ENCODE data around the gene OGFR. TPM values are rescaled to one million over a fixed set of nuclear protein-coding genes. Genes with fewer than 3 reads are reported as not detected.

OGFR gene
- total RNA-seq, 1 experiment from 2014 or later: 31.0 TPM

DNA sequence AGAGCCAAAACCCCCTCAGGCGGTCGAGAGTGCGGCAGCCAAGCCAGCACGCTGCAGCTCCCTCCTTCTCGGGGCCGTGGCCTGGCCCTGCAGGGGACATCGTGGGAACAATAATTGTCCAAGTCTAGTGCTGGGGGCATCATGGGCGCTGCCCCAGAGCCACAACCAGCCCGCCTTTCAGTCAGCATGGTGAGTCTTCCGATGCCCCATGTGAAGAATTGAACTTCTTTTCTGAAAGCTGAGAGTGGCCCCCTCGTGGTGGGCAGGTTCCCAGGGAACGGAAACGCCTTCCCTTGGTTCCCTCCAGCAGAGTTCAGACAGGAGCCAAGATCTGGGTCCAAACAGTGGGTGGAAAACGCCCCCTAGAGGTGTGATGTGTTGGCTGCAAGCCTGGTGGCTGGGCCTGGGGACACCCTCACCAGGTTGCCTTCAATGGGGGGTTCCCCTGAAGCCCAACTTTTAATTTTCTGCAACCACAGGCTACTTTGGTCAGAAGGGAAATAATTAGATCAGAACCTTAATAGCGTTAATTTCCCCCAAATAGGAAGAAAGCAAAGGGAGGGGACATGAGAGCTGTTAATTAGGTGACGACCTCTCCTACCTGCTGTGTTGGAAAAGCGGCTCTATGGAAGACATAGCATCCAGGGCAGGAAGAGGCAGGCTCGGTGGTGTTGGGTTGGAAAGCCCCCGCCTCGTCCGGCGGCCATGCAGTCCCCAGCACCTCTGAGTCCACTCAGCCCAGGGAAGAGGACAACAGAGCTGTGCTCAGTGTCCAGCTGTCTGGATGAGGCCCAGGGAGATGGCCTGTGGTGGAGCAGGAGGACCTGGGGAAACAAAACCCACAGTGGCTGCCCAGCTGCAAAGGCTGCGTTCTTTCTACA is 13.1 kb upstream of the OGFR start:
- Mint-ChIP-seq H3K36me3 (ENCODE audit: insufficient read depth, unreplicated experiment) (peaks cover 5% of the 10 kb centered on the region), H3K27ac (ENCODE audit: low read depth, unreplicated experiment) (no peak overlapping the region), H3K9me3 (ENCODE audit: unreplicated experiment) (no peaks in the 10 kb centered on the region), H3K4me1 (ENCODE audit: insufficient read depth, unreplicated experiment) (peaks cover 12% of the 10 kb centered on the region), H3K4me3 (ENCODE audit: unreplicated experiment) (no peak overlapping the region), H3K27me3 (ENCODE audit: insufficient read depth, unreplicated experiment) (no peaks in the 10 kb centered on the region)
- intact Hi-C loops (cut with micrococcal nuclease): loop anchor here (1.0 kb wide), 3 partner anchors 88 to 291 kb away; no protein-coding TSS in a partner anchor
- peak; percentile 94 for DNase-seq (ENCODE audit: unreplicated experiment)
- CTCF ChIA-PET: interaction anchor here (0.6 to 7.8 kb wide), 59 partner anchors 11 to 650 kb away, joined by 3 to 85 read pairs (median 5); partner anchors contain the start of genes NTSR1, OGFR and SLCO4A1
- no TSS peak for BruUV-seq (replicated peaks)
- TF ChIP-seq, protein P1, sequence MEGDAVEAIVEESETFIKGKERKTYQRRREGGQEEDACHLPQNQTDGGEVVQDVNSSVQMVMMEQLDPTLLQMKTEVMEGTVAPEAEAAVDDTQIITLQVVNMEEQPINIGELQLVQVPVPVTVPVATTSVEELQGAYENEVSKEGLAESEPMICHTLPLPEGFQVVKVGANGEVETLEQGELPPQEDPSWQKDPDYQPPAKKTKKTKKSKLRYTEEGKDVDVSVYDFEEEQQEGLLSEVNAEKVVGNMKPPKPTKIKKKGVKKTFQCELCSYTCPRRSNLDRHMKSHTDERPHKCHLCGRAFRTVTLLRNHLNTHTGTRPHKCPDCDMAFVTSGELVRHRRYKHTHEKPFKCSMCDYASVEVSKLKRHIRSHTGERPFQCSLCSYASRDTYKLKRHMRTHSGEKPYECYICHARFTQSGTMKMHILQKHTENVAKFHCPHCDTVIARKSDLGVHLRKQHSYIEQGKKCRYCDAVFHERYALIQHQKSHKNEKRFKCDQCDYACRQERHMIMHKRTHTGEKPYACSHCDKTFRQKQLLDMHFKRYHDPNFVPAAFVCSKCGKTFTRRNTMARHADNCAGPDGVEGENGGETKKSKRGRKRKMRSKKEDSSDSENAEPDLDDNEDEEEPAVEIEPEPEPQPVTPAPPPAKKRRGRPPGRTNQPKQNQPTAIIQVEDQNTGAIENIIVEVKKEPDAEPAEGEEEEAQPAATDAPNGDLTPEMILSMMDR (IDR thresholded peaks at IDR 0.05; ENCODE audit: unreplicated experiment): peak; percentile 97
- POLR2A ChIA-PET: interaction anchor here (0.7 to 1.9 kb wide), 11 partner anchors 11 to 201 kb away, joined by 3 to 9 read pairs (median 5); partner anchors contain the start of gene NTSR1

DNA sequence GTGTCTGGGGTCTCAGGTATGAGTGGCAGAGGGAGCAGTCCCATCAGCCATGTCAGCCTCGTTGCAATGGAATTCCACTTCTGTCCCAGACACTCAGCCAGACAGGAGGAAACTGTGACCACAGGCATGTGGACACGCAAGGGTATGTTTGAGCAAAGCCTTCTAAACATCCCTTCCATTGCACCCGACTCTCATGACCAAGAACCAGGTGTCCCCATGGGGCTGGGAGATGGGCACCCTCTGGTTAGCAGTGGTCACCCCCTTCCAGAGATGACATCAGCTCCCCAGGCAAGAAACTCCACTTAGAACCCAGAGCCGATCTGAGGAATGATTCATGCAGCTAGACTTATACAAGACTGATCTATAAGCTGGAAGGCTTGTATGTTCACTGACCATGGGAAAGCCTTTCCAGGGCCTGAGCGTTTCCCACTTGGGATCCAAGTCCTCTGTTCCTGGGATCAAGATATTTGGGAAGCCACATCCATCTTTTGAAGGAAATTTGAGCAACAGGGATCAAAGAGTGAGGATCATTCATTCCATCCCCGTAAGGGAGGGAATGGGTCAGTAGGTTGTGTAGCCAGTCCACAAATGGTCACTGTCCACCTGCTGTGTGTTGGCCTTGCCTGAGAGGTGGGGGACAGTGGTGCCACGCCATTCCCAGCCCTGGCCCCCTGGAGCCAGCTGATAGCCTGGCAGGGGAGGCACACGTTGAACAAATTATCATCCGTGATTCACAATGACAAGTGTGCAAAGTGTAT is 12.3 kb upstream of the OGFR start:
- Mint-ChIP-seq H3K4me3 (ENCODE audit: unreplicated experiment) (no peak overlapping the region), H3K4me1 (ENCODE audit: insufficient read depth, unreplicated experiment) (peaks cover 13% of the 10 kb centered on the region), H3K27me3 (ENCODE audit: insufficient read depth, unreplicated experiment) (no peaks in the 10 kb centered on the region), H3K9me3 (ENCODE audit: unreplicated experiment) (no peaks in the 10 kb centered on the region), H3K36me3 (ENCODE audit: insufficient read depth, unreplicated experiment) (peaks cover 5% of the 10 kb centered on the region), H3K27ac (ENCODE audit: low read depth, unreplicated experiment) (peak overlapping the region; percentile 27)
- ChIA-PET POLR2A (interaction anchor here (0.7 to 4.2 kb wide), 12 partner anchors 19 to 406 kb away, joined by 3 to 44 read pairs (median 6); partner anchors contain the start of gene RPS21), CTCF (interaction anchor here (0.6 to 7.8 kb wide), 44 partner anchors 10 to 421 kb away, joined by 3 to 85 read pairs (median 6); partner anchors contain the start of genes NTSR1, OGFR and SLCO4A1)
- BruUV-seq (replicated peaks): no TSS peak
- TF ChIP-seq, protein P1 (IDR thresholded peaks at IDR 0.05; ENCODE audit: unreplicated experiment): no peak
- intact Hi-C loops (cut with micrococcal nuclease): no loop called here
- DNase-seq (ENCODE audit: unreplicated experiment): no peak

- no peaks in the 10 kb centered on the region for H3K27me3 Mint-ChIP-seq (ENCODE audit: insufficient read depth, unreplicated experiment)
- intact Hi-C loops (cut with micrococcal nuclease): no loop called here
- peak overlapping the region; percentile 87 for H3K27ac Mint-ChIP-seq (ENCODE audit: low read depth, unreplicated experiment)
- peak overlapping the region; percentile 40 for H3K4me3 Mint-ChIP-seq (ENCODE audit: unreplicated experiment)
- H3K9me3 Mint-ChIP-seq (ENCODE audit: unreplicated experiment): no peaks in the 10 kb centered on the region
- TF ChIP-seq, protein P1 (IDR thresholded peaks at IDR 0.05; ENCODE audit: unreplicated experiment): no peak
- DNase-seq (ENCODE audit: unreplicated experiment): no peak
- peaks cover 5% of the 10 kb centered on the region for H3K36me3 Mint-ChIP-seq (ENCODE audit: insufficient read depth, unreplicated experiment)
- BruUV-seq (replicated peaks): no TSS peak
- CTCF ChIA-PET: interaction anchor here (0.7 to 7.8 kb wide), 25 partner anchors 12 to 403 kb away, joined by 3 to 85 read pairs (median 9); partner anchors contain the start of genes OGFR and SLCO4A1
- H3K4me1 Mint-ChIP-seq (ENCODE audit: insufficient read depth, unreplicated experiment): peaks cover 17% of the 10 kb centered on the region
- POLR2A ChIA-PET: interaction anchor here (0.7 to 4.2 kb wide), 17 partner anchors 12 to 727 kb away, joined by 3 to 44 read pairs (median 6); partner anchors contain the start of genes DIDO1, OGFR, RPS21 and TCFL5
Observed at GRCh38 chr20:62792940-62793756, 11.5 kb upstream of the OGFR start.
